ENCODE data around the gene LMOD1.
A peak's percentile ranks its signal among the peaks of the same experiment; 100 is the strongest.
"Not testable (repeated sequence)": the region's sequence is repeated elsewhere in the genome, so short reads cannot be mapped to it uniquely, and the experiment has no call there.

LMOD1 gene

DNA sequence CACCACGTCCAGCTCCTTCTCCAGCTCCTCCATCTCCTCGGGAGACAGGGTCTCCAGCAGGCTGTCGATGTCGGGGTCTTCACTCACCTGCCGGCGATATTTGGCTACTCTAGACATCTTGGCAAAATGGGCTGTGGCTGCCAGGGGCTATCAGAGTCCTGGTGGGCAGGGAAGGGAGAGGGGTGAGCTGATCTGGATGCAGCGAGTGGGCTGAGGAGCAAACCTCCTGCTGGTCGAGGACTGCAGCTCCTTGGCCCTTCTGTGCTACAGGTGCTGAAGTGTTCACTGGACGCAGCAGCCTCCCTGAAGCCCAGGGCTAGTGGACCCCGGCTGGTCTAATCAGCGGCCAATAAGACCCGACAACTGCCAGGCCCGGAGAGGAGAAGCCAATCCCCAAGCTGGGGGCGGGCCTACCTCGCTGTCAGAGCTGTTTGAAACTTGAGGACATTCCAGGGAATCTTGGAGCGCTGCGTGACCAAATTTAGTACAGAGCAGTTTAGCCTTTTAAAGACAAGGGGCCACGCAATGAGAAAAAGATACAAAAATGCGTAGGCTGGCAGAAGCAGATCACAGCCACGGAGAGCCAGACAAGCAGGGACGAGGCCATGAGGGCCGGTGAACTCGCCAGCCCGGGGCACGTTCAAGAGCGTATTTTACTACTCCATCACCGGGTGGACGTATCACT, at the start of gene LMOD1:
Gene LMOD1, minus strand, starts transcription at position 325 of the 685 bp plus-strand sequence. Its CDS starts 208 bp downstream, at position 117.
- no peak for DNase-seq

DNA sequence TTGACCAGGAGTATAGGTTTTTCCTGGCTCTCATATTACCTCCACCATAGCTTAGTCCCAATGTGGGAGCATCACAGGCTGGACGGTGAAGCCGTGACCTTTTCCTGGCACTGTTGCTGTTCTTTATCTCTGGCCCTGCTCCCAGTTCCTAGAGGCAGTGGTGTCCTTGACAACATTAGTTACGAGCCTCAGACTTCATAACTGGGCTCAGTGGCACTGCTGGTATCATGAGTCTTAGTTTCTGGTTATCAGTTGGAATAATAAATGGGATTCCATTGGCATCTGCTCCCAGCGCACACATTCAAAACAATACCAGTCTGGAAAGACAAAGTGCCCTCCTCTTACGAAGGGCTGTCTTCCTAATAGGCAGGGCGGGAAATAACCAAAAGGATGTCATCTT, 44.1 kb upstream of the LMOD1 start:
- DNase-seq, result no peak

DNA sequence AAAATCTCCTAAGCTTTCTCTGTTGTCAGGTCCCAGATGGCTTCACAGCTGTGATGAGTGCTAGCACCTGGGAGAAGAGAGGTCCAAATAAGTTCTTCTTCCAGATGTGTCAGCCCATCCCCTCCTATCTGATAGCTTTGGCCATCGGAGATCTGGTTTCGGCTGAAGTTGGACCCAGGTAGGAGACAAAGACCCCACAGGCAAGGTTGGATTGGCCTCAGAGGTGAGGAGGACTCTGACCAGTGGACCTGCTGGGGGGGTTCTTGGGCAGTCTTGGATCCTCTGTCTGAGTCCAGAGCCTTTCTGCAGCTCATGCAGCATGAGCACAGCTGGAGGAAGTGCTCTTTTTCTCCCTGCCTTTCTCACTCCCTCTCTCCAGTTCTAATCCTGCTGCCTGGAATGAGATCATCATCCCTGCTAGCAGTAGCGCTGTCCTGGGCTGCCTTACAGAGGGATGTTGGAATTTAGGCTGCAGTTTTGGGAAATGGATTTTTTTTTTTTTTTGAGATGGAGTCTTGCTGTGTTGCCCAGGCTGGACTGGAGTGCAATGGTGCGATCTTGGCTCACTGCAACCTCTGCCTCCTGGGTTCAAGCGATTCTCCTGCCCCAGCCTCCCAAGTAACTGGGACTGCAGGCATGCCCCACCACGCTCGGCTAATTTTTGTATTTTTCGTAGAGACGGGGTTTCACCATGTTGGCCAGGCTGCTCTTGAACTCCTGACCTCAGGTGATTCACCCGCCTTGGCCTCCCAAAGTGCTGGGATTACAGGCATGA, 43.2 kb upstream of the LMOD1 start:
- no peak for DNase-seq

DNA sequence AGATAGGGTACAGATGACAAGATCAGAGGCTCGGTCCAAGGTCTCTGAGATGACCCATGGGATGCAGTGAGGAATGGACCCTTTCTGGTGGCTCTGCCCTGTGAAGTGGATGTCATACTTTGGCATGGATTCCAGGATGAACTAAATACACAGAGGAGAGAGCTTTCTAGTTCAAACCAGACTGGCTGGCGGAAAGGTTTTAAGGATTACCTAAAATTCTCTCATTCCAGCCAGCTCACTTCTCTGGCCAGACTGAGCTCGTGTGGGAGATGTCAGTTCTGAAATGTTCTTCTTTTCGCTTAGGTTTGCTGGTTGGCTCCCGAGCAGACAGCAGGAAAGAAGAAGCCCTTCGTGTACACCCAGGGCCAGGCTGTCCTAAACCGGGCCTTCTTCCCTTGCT, 42.3 kb upstream of the LMOD1 start:
- DNase-seq, result no peak

DNA sequence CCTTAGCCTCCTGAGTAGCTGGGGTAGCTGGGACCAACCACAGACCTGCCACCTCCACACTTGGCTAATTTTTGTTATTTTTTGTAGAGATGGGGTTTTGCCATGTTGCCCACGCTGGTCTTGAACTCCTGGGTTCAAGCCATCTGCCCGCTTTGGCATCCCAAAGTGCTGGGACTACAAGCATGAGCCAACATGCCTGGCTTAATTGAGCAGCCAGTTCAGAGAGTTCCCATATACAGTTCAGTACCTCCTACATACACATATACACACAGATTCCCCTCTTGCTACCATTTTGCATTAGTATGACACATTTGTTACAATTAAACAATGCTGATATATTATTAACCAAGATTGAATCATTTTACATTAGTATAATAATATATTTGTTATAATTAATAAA, 39.0 kb upstream of the LMOD1 start:
- no peak for DNase-seq

DNA sequence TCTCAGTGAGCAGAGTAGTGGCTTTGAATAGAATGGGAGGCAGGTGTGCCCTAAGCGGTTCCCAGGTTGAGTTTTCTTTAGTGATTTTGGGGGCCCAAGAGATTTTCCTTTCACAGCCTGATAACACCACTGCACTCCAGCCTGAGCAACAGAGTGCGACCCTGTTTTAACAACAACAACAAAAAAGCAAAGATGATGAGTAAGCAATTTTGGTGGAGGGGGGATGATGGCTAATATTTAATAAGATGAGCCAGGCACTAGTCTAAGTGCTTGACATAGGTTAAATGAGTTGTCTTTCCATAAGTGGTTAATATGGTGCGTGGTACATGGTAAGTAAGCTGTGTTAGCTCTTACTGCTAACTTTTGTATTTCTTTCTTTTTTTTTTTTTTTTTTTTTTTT, 38.1 kb upstream of the LMOD1 start:
- DNase-seq, result no peak

DNA sequence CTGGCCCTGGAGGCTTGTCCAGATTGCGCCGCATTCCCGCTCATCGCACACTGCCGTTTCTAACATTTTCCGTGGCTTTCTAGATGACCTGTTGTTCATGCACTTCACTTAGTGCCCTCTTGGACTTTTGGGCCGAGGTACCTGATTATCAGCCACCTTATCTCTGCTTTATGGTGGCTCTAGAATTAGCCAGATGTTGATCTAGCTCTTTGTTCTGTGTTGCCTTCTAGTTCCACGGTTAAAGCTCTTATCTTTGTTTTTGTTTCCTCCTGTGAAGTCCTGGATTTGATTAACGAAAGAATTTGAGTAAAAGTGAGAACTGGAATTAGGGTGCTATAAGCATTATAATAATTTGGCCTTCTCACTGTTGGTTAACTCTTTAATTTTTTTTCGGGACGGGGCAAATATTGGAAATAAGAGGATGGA, 37.0 kb upstream of the LMOD1 start:
- DNase-seq, result no peak

DNA sequence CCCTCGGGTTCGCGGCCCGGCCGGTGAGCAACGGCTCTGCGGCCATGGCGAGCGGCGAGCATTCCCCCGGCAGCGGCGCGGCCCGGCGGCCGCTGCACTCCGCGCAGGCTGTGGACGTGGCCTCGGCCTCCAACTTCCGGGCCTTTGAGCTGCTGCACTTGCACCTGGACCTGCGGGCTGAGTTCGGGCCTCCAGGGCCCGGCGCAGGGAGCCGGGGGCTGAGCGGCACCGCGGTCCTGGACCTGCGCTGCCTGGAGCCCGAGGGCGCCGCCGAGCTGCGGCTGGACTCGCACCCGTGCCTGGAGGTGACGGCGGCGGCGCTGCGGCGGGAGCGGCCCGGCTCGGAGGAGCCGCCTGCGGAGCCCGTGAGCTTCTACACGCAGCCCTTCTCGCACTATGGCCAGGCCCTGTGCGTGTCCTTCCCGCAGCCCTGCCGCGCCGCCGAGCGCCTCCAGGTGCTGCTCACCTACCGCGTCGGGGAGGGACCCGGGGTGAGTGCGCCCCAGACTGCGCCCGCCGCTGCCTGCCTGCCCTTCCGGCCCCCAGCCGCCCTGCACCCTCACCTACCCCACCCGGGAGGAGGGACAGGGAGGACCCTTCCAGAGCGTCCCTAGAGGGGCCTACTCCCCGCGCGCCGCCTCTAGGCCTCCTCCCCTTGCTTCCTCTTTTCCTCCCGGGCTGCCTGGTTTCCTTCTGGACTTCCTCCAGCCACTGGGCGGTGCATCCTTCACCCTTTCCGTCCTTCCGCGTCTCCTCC, 36.5 kb upstream of the LMOD1 start, which contains the start of gene RNPEP:
Gene RNPEP, plus strand, starts transcription at position 26 of the 757 bp plus-strand sequence. Its CDS starts 19 bp downstream, at position 45.
- no peak for DNase-seq

DNA sequence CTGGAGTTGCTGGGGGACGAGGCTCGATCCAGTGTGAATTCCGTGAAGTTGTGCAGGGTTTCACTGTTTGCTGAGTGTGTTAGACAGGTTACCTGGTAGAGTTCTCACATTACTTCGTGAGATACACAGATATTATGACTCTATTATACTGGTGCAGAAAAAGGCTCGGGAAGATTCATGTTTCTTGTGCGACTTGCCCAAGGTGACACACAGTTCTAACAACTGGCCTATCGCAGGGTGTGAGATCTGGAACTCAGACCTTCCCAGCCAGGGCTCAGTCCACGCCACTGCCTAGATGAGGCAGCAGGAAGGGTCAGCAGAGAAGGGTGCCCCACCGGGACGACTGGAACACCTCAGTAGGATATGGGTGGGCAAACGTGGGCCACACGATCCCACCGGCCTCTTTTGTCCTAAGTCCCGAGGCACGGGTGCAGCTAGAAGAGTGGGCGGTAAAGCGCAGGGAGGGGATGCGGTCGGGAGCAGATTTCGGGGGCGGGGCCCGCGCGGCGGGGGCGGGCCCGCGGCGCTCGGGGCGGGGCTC, 35.8 kb upstream of the LMOD1 start:
- no peak for DNase-seq

DNA sequence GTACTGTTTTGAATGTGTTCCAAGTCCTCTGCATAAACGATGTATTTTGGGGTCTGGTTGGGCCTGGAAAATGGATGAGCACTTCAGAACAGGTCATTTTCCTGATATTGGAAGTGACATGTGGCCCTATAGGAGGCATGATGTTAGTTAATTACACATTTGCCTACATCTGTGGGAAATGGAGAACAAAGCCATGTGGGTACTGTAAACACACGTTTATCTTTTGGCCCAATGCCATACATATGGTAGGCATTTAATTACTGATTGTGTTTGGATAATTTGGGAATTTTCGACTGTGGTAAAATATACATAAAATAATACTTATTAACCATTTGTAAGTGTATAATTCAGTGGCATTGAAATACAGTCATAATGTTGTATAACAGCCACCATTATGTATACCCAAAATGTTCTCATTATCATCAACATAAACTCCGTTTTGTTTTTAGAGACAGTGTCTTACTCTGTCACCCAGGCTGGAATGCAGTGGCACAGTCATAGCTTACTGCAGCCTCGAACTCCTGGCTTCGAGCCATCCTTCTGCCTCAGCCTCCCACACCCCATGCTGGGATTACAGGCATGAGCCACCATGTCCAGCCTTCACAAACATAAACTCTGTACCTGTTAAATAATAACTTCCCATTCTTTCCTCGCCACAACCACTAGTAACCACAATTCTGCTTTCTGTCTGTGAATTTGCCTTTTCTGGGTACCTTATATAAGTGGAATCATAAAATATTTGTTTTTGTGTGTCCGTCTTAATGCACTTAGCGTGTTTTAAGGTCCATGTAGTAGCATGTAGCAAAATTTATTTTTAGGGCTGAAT, 24.2 kb upstream of the LMOD1 start:
- peak; percentile 23 for DNase-seq

DNA sequence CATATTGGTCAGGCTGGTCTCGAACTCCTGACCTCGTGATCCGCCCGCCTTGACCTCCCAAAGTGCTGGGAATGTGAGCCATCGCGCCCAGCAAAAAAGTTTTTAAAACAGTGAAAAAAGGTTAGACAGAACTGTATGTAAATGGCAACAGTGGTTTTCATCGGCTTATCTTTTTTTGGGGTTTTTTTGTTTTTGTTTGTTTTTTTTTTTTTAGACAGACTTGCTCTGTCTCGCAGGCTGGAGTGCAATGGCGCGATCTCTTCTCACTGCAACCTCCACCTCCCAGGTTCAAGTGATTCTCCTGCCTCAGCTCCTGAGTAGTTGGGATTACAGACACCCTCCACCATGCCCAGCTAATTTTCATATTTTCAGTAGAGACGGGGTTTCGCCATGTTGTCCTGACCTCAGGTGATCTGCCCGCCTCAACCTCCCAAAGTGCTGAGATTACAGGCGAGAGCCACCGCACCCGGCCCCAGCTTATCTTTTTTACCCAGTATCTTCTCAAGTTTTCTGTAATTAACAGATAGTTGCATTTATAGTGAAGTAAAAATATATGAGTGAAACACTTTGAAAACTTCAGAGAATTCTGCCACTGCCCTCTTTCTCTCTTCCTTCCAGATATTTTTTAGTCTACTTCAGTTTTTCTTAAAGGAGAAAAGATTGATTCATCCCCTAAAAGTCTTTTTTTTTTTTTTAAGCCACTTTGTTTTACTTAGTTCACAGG, 22.0 kb upstream of the LMOD1 start:
- DNase-seq, result no peak

DNA sequence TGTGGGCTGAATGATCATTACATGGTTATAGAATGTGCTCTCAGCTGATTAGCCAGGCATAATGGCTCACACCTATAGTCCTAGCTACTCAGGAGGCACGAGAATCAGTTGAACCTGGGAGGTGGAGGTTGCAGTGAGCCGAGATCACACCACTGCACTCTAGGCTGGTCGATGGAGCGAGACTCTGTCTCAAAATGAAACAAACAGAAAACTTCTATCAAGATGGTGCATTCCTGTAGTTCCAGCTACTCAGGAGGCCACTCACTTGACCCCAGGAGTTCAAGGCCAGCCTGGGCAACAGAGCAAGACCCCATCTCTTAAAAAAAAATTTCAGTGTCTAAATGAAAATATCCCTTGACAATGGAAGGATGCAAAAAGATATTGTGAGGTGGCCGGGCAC, 19.8 kb upstream of the LMOD1 start:
- DNase-seq, result no peak

DNA sequence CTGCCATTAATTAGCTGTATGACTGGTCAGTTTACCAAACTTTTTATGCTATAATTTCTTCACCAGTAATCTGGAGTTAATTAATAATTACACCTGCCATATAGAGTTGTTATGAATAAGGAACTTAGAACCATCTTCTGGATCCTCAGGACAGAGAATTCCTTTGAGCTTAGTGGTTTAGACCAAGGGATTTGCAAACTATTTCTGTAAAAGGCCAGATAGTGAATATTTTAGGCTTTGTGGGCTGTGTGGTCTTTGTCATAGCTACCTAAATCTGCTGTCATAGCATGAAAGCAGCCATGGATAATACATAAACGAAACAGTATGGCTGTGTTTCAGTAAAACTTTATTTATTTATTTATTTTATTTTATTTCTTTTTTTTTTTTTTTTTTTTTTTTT, 17.9 kb upstream of the LMOD1 start:
- DNase-seq, result no peak

DNA sequence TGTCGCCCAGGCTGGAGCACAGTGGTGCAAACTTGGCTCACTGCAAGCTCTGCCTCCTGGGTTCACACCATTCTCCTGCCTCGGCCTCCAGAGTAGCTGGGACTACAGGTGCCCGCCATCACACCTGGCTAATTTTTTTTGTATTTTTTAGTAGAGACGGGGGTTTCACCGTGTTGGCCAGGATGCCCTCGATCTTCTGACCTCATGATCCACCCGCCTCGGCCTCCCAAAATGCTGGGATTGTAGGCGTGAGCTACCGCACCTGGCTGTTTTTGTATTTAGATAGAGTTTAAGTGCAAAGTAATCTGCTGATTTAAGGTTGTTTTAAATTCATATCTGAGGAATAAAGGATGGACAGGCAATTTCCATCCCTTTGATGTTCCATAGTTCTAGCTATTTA, 16.0 kb upstream of the LMOD1 start:
- not testable (repeated sequence) for DNase-seq

DNA sequence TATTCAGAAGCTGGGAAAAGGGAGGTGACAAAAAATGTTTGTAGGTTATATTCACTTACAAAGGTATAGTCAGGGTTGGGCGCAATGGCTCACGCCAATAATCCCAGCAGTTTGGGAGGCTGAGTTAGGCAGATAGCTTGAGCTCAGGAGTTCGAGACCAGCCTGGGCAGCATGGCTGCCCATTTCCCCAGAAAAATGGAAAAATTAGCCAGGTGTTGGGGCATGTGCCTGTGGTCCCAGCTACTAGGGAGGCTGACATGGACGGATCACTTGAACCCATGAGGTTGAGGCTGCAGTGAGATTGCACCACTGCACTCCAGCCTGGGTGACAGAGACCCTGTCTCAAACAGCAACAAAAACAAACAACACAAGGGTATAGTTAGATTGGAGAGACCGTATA, 12.0 kb upstream of the LMOD1 start:
- no peak for DNase-seq

DNA sequence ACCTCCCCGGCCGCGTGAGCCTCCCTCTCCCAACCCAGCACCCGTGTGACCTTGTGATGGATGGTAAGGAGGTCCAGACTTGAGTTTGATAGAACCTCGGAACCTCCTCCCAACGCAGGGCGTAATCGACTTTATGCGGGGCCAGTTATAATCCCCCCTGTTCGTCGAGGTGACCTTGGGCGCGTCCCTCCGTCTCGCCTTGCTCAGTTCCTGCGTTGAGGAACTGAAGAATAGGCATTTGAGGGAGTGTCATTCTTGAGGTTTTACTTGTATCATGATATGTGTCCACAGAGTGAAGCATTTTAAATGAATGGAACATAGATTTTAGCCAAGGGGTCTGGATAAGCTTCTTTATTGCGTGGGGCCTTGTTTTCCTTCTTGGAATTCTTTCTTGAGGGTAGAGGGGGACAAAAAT, 9.4 kb upstream of the LMOD1 start:
- DNase-seq, result no peak

DNA sequence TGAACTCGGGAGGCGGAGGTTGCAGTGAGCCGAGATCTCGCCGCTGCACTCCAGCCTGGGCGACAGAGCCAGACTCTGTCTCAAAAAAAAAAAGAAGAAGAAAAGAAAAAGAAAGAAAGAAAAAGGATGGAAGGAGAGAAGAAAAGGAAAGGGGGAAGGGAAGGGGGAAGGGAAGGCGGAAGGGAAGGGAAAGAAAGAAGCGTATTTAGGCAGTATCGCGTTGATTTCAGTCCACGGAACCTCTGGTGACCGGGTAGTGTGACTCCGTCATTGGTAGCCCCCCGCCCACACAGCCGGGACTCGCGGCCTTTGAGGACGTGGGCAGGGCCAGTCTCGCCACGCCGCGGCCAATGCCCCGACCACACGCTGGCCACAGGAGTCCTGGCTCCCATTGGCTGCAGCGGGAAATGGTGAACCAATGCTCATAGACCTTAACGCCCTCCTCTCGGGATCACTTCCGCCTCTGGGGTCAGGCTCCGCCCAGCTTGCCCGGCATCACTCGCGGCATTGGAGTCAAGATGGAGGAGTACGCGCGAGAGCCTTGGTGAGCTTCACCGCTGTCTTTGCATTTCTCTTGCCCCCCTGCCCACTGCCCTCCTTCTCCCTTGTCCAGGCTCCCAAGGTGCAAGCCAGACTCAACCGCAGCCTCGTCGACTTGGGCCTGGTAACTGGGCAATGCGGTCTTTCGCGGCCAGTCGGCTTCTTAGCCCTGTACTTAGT, 8.8 kb upstream of the LMOD1 start, which contains the start of gene TIMM17A:
Gene TIMM17A, plus strand, starts transcription at position 495 of the 720 bp plus-strand sequence. Its CDS starts 24 bp downstream, at position 519.
- peak; percentile 95 for DNase-seq

DNA sequence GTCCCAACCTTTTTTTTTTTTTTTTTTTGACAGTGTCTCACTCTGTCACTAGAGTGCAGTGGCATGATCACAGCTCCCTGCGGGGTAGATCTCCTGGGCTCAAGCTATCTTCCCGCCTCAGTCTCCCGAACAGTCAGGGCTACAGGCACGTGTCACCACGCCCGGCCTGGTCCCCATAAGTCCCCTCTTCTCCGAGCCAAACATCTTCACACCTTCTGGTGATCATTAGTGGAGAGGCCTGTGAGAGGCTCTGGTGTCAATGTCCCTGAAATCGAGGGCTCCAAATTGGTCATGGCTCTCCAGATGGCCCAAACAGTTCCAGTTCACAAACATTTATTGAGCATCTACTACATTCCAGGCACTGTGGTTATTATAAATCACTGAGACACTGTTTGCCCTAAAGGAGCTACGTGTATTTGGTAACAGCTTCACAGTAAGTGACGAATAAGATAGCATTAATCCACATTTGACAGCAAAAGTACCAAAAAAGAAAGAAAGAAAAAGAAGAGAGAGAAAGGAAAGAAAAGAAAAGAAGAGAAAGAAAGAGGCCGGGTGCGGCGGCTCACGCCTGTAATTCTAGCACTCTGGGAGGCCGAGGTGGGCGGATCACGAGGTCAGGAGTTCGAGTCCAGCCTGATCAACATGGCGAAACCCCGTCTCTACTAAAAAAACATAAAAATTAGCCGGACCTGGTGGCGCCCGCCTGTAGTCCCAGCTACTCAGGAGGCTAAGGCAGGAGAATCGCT, 8.1 kb upstream of the LMOD1 start:
- no peak for DNase-seq

DNA sequence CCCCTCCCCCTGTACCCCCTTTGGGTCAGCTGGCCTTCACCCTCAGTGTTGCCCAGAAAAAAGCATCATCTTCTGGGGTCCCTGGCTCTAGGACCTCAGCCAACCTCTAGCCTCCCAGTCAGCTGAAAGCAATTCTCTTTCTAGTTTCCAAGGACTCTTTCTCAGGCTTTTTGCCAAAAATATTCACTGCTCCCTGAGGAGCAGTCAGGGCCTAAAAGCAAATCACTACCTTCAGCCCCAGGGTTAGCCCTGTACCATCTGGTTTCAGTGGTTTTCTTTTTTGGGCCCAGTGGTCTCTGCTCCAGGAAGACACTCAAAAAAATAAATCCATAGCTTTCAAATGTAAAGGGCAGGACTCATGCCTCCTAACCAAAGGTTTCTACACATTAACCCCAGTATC, 3.1 kb upstream of the LMOD1 start:
- DNase-seq, result no peak

DNA sequence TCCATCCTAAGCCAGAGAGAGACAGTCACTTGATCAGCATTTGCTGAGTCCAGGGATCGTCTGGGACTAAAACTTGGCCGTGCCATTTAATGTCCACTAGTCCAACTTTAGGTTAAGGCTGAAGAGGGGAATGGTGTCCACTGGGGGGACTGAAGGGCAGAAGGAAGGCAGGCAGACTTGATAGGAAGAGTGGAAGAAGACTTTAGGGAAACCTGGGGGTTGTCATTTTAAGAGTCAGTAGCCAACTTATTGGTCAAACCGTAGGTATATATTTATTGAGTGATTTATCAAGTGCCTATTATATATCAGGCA, 1.3 kb upstream of the LMOD1 start:
- no peak for DNase-seq

All from NCI-H1694 (cell line).